Liver (tissue), 9 donors: ENCODE measurements around the gene DEXI. TPM values are rescaled to one million over a fixed set of nuclear protein-coding genes. Genes with fewer than 3 reads are reported as not detected.
"Not testable (repeated sequence)": the region's sequence is repeated elsewhere in the genome, so short reads cannot be mapped to it uniquely, and the experiment has no call there.

Experiments used
- DNase-seq: peaks from one replicate; pipeline ENCODE4 v3.0.0-alpha.2; 2017; ENCODE audit warnings: low spot score
- H3K27ac ChIP-seq, 2 donors: one replicate each; pipeline ENCODE4 v1.7.0; 2013; ENCODE audit warnings: inconsistent platforms in 2 of 2, low read length in 2 of 2, control low read depth in 1 of 2, low read depth in 1 of 2, mild to moderate bottlenecking in 1 of 2
- H3K27me3 ChIP-seq, 4 donors: one replicate each; pipeline versions ENCODE4 v1.6.1 to v1.7.0; 2013; ENCODE audit warnings: low read length in 3 of 4, inconsistent platforms in 1 of 4, mild to moderate bottlenecking in 1 of 4, moderate library complexity in 1 of 4; ENCODE audit not compliant: control insufficient read depth in 4 of 4, insufficient read depth in 4 of 4
- H3K36me3 ChIP-seq, 4 donors: one replicate each; pipeline versions ENCODE4 v1.6.1 to v1.7.0; 2013; ENCODE audit warnings: low read length in 3 of 4, mild to moderate bottlenecking in 3 of 4, low read depth in 1 of 4, moderate library complexity in 1 of 4; ENCODE audit not compliant: control insufficient read depth in 4 of 4, insufficient read depth in 3 of 4
- H3K4me1 ChIP-seq, 4 donors: one replicate each; pipeline versions ENCODE4 v1.6.1 to v1.7.0; 2013; ENCODE audit warnings: low read length in 3 of 4, mild to moderate bottlenecking in 3 of 4, moderate library complexity in 1 of 4; ENCODE audit not compliant: control insufficient read depth in 4 of 4, insufficient read depth in 4 of 4
- H3K4me3 ChIP-seq, 3 donors: one replicate each; pipeline versions ENCODE4 v1.6.1 to v1.7.0; 2013; ENCODE audit warnings: low read length in 3 of 3, control low read depth in 1 of 3, low read depth in 1 of 3, mild to moderate bottlenecking in 1 of 3
- H3K9ac ChIP-seq, 2 donors: one replicate each; pipeline ENCODE4 v1.7.0; 2013; ENCODE audit warnings: low read length in 2 of 2, mild to moderate bottlenecking in 2 of 2, moderate library complexity in 2 of 2, control low read depth in 1 of 2, low read depth in 1 of 2
- H3K9me3 ChIP-seq, 4 donors: one replicate each; pipeline versions ENCODE4 v1.6.1 to v1.7.0; 2013; ENCODE audit warnings: low read length in 3 of 4; ENCODE audit not compliant: control insufficient read depth in 4 of 4
- ATF3 ChIP-seq: IDR thresholded peaks from 2 replicates; pipeline ENCODE4 v1.6.1; 2016; ENCODE audit warnings: antibody characterized with exemption
- CTCF ChIP-seq: fragments of 150-350 bp; IDR thresholded peaks from 2 replicates; pipeline ENCODE4 v1.5.1; 2017; ENCODE audit warnings: improper control_type of control experiment, low read depth, low read length; ENCODE audit not compliant: missing input control
- EGR1 ChIP-seq, 2 donors: IDR thresholded peaks; 2 replicates each; pipeline ENCODE4 v1.6.1; 2016 to 2018; ENCODE audit warnings: antibody characterized with exemption in 2 of 2, low read depth in 2 of 2
- FOXA1 ChIP-seq: IDR thresholded peaks from 2 replicates; pipeline ENCODE4 v1.6.1; 2016; ENCODE audit warnings: antibody characterized with exemption
- FOXA2 ChIP-seq: IDR thresholded peaks from 2 replicates; pipeline ENCODE4 v1.6.1; 2016; ENCODE audit warnings: antibody characterized with exemption
- GABPA ChIP-seq, 2 donors: IDR thresholded peaks in 1 of 2; conservative IDR thresholded peaks in 1 of 2; 2 replicates each; pipeline ENCODE4 v1.6.1; 2016; ENCODE audit warnings: antibody characterized with exemption in 2 of 2, mild to moderate bottlenecking in 1 of 2, moderate library complexity in 1 of 2
- HNF4A ChIP-seq, 2 donors: conservative IDR thresholded peaks; 2 replicates each; pipeline ENCODE4 v1.6.1; 2016; ENCODE audit warnings: antibody characterized with exemption in 2 of 2, mild to moderate bottlenecking in 2 of 2
- HNF4G ChIP-seq: IDR thresholded peaks from 2 replicates; pipeline ENCODE4 v1.6.1; 2016; ENCODE audit warnings: antibody characterized with exemption
- JUND ChIP-seq, 2 donors: IDR thresholded peaks; 2 replicates each; pipeline ENCODE4 v1.6.1; 2016; ENCODE audit warnings: antibody characterized with exemption in 2 of 2
- MAX ChIP-seq: IDR thresholded peaks from 2 replicates; pipeline ENCODE4 v1.6.1; 2016; ENCODE audit warnings: antibody characterized with exemption
- NR2F2 ChIP-seq: IDR thresholded peaks from 2 replicates; pipeline ENCODE4 v1.6.1; 2016; ENCODE audit warnings: antibody characterized with exemption
- RAD21 ChIP-seq, 2 donors: IDR thresholded peaks; 2 replicates each; pipeline ENCODE4 v1.6.1; 2016; ENCODE audit warnings: antibody characterized with exemption in 2 of 2, mild to moderate bottlenecking in 2 of 2
- REST ChIP-seq: IDR thresholded peaks from 2 replicates; pipeline ENCODE4 v1.6.1; 2016; ENCODE audit warnings: antibody characterized with exemption, mild to moderate bottlenecking
- RXRA ChIP-seq, 2 donors: IDR thresholded peaks; 2 replicates each; pipeline ENCODE4 v1.6.1; 2017 to 2018; ENCODE audit warnings: antibody characterized with exemption in 2 of 2, mild to moderate bottlenecking in 1 of 2
- SP1 ChIP-seq: IDR thresholded peaks from 2 replicates; pipeline ENCODE4 v1.6.1; 2018; ENCODE audit warnings: antibody characterized with exemption, mild to moderate bottlenecking
- TAF1 ChIP-seq: conservative IDR thresholded peaks from 2 replicates; pipeline ENCODE4 v1.6.1; 2016; ENCODE audit warnings: antibody characterized with exemption, mild to moderate bottlenecking
- YY1 ChIP-seq: IDR thresholded peaks from 2 replicates; pipeline ENCODE4 v1.6.1; 2016; ENCODE audit warnings: antibody characterized with exemption, mild to moderate bottlenecking
- ZBTB33 ChIP-seq: IDR thresholded peaks from 2 replicates; pipeline ENCODE4 v1.6.1; 2016; ENCODE audit warnings: antibody characterized with exemption
- WGBS: extraction: QIAGEN DNeasy Blood & Tissue Kit; methylation state at CpG from one replicate; pipeline ENCODE4 v1.1.7; 2013; 5-methylcytosine and 5-hydroxymethylcytosine counted together
- polyA plus RNA-seq, 2 donors: library from polyadenylated mRNA; stranded (reverse) in 1 of 2; unstranded in 1 of 2; fragments of 200-250 nt in 1 of 2; fragments of >200 nt in 1 of 2; fragmentation: Nextera tagmentation in 1 of 2; extraction: Ambion mirVana in 1 of 2; gene quantifications; one replicate each; pipeline versions ENCODE4 v1.2.1 to v1.2.3, GENCODE V29; 2013 to 2015
- total RNA-seq, 2 donors: library from RNA; depleted of rRNA; stranded (reverse); fragments of >200 nt; gene quantifications; one replicate each; pipeline ENCODE4 v1.2.3, GENCODE V29; 2014
- donor health status: healthy.
- donor health status: healthy.
- donor health status: healthy.
- donor health status: healthy.
- donor health status: healthy.

The DEXI gene
- total and polyA plus RNA-seq, 4 donors: 13.6 to 69.9 (median 41.8) TPM

GRCh38 chr16:10925285-10925684, 17.0 kb downstream of the DEXI start:
- not testable (repeated sequence) for H3K36me3 ChIP-seq, DNase-seq, H3K27ac ChIP-seq, H3K4me3 ChIP-seq, H3K9ac ChIP-seq, H3K9me3 ChIP-seq, H3K27me3 ChIP-seq
- WGBS: 97% methylated on average over 3 of the region's 3 CpGs
- H3K4me1 ChIP-seq: peaks cover 18 to 97% (median 89%) of the 10 kb centered on the region in 4 donors

- Histone ChIP-seq H3K36me3 (peaks cover 1 to 9% (median 4%) of the 10 kb centered on the region in 4 donors), H3K9ac (no peak overlapping the region), H3K9me3 (no peaks in the 10 kb centered on the region), H3K27ac (peak overlapping the region; percentile 64 to 86), H3K27me3 (no peaks in the 10 kb centered on the region), H3K4me3 (no peak overlapping the region), H3K4me1 (peaks cover 13 to 82% (median 77%) of the 10 kb centered on the region in 4 donors)
- TF ChIP-seq ATF3 (peak; percentile 57), HNF4G (peak; percentile 91), RAD21 (IDR thresholded peaks at IDR 0.05) (peak; percentile 28 to 58), FOXA1 (peak; percentile 72), GABPA (IDR thresholded peaks at IDR 0.05 in 1 of 2, conservative IDR thresholded peaks at IDR 0.05 in 1 of 2) (peak in 1 of 2 donors; percentile 32), CTCF (peak; percentile 3), YY1 (peak; percentile 86), RXRA (IDR thresholded peaks at IDR 0.05) (peak; percentile 96 to 98), FOXA2 (peak; percentile 86), EGR1 (IDR thresholded peaks at IDR 0.05; ENCODE audit: low read depth in 2 of 2) (peak in 1 of 2 donors; percentile 44), REST (peak; percentile 46), HNF4A (conservative IDR thresholded peaks at IDR 0.05) (peak; percentile 96 to 98), NR2F2 (no peak), JUND (IDR thresholded peaks at IDR 0.05) (peak; percentile 85 to 88), SP1 (peak; percentile 95), TAF1 (peak; percentile 78), ZBTB33 (peak; percentile 79), MAX (peak; percentile 97)
- 30% methylated on average over 14 of the region's 14 CpGs for WGBS
- peak; percentile 47 for DNase-seq
Measured at GRCh38 chr16:10923650-10924214, 18.5 kb downstream of the DEXI start.
